ENCODE measurements around the gene TMEM178B. TPM values are rescaled to one million over a fixed set of nuclear protein-coding genes. Genes with fewer than 3 reads are reported as not detected.

TMEM178B gene
- total and polyA plus RNA-seq, 9 of the 15 experiments (the other 6 are each of a cell fraction or from before 2014, with no cell fraction given) = under 0.01 to 0.03 (median 0.01) TPM; not detected in 5

- in situ Hi-C loops (cut with MboI) = no loop called here
- intact Hi-C loops (cut with micrococcal nuclease) = no loop called here
- ChIA-PET CTCF (ENCODE audit: low intra/inter-chr PET ratio) (no interaction called here), POLR2A (no interaction called here)
- ATAC-seq = no peak
- TF ChIP-seq ZNF449 (CRISPR knock-in tag; IDR thresholded peaks at IDR 0.05) = no peak
- TF ChIP-seq HES1 (IDR thresholded peaks at IDR 0.05; ENCODE audit: low read depth) = no peak
- no peak for TF ChIP-seq EZH2 (IDR thresholded peaks at IDR 0.05; ENCODE audit: borderline replicate concordance, low read depth, low read length)
- TF ChIP-seq ZNF24 (IDR thresholded peaks at IDR 0.05) = no peak
- TF ChIP-seq ZNF146 (CRISPR knock-in tag; IDR thresholded peaks at IDR 0.05; ENCODE audit: unreplicated experiment) = no peak
- TF ChIP-seq RBM39 (optimal IDR thresholded peaks at IDR 0.05; ENCODE audit: low read depth, low read length) = no peak
- no peaks in the 10 kb centered on the region for H4K20me1 ChIP-seq (replicated peaks; ENCODE audit: control insufficient read depth, insufficient read depth, low read length)
- no peak overlapping the region for H3K27ac ChIP-seq (ENCODE audit: extremely low read depth, low read depth, low read length)
- no peaks in the 10 kb centered on the region for H3K79me2 ChIP-seq (ENCODE audit: control insufficient read depth, insufficient read depth, low read length)
- BruUV-seq (replicated peaks) = no TSS peak
- no peak overlapping the region for H3K4me3 ChIP-seq
- H2AFZ ChIP-seq (ENCODE audit: low read depth, low read length) = no peak overlapping the region
- H3K9me3 ChIP-seq (replicated peaks; ENCODE audit: control insufficient read depth, insufficient read depth, low read depth, low read length) = no peaks in the 10 kb centered on the region
- no peaks in the 10 kb centered on the region for H3K9me1 ChIP-seq (ENCODE audit: control insufficient read depth, insufficient read depth, low read length)
- no peaks in the 10 kb centered on the region for H3K36me3 ChIP-seq (ENCODE audit: control insufficient read depth, insufficient read depth, low read length)
- no peak for FAIRE-seq
- H3K9ac ChIP-seq (ENCODE audit: insufficient read depth in 1 of 2, low read depth in 2 of 2, low read length in 2 of 2) = no peak overlapping the region
- no peak for DNase-seq (ENCODE audit: extremely low read depth in 1 of 4, low spot score in 3 of 4)
- peaks cover 23 to 42% of the 10 kb centered on the region in 2 experiments; a peak in 4 of 5 replicates for H3K27me3 ChIP-seq (ENCODE audit: control insufficient read depth in 2 of 2, insufficient read depth in 2 of 2, low read length in 2 of 2)
- WGBS (ENCODE audit: insufficient coverage, low coverage, missing lambda C conversion rate) = 2% methylated on average over 16 of the region's 16 CpGs
- no peaks in the 10 kb centered on the region for H3K4me1 ChIP-seq (replicated peaks in 1 of 2; ENCODE audit: control insufficient read depth in 2 of 2, insufficient read depth in 2 of 2, low read length in 2 of 2)
- H3K4me2 ChIP-seq (ENCODE audit: insufficient read depth, low read length) = no peak overlapping the region
These were observed 269.0 kb downstream of the TMEM178B start for GRCh38 chr7:141342621-141343408.
